GM10266 (cell line): ENCODE measurements around the gene FBXL19.

Experiments used
- DNase-seq: peaks from one replicate; pipeline ENCODE4 v3.0.0; 2012; ENCODE audit errors: extremely low spot score
- TF ChIP-seq, protein P1 (sequence below): IDR thresholded peaks from 2 replicates; pipeline ENCODE4 v1.5.1; 2012; ENCODE audit warnings: mild to moderate bottlenecking, low read depth; ENCODE audit not compliant: control insufficient read depth, insufficient read depth; ENCODE audit errors: missing control alignments

Gene FBXL19

DNA sequence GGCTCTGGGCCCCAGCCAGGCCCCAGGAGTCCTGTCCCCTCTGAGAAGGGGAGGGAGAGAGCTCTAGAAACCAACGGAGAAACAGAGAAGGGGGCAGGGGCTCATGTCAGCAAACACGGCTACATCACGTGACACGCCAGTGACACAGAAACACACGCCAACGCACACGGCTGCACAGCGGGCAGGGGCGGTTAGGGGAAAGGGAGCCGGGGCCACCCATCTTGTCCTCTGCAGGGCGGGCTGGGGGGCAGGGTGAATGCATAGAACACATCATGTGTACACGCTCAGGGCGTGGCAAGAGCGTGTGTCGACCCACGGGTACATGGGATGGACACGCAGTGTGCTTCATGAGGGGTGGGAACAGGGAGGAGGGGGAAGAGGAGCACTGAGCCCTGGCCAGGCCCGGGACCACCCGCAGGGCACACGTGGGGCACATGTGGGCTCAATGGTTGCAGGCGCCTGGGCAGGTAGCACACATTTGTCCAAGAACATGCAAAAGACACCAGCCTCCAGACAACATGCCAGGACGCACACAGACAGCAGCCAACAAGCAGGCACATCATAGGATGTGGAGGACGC lies 66.2 kb downstream of the FBXL19 start:
- TF ChIP-seq, protein P1, sequence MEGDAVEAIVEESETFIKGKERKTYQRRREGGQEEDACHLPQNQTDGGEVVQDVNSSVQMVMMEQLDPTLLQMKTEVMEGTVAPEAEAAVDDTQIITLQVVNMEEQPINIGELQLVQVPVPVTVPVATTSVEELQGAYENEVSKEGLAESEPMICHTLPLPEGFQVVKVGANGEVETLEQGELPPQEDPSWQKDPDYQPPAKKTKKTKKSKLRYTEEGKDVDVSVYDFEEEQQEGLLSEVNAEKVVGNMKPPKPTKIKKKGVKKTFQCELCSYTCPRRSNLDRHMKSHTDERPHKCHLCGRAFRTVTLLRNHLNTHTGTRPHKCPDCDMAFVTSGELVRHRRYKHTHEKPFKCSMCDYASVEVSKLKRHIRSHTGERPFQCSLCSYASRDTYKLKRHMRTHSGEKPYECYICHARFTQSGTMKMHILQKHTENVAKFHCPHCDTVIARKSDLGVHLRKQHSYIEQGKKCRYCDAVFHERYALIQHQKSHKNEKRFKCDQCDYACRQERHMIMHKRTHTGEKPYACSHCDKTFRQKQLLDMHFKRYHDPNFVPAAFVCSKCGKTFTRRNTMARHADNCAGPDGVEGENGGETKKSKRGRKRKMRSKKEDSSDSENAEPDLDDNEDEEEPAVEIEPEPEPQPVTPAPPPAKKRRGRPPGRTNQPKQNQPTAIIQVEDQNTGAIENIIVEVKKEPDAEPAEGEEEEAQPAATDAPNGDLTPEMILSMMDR = no peak
- no peak for DNase-seq

DNA sequence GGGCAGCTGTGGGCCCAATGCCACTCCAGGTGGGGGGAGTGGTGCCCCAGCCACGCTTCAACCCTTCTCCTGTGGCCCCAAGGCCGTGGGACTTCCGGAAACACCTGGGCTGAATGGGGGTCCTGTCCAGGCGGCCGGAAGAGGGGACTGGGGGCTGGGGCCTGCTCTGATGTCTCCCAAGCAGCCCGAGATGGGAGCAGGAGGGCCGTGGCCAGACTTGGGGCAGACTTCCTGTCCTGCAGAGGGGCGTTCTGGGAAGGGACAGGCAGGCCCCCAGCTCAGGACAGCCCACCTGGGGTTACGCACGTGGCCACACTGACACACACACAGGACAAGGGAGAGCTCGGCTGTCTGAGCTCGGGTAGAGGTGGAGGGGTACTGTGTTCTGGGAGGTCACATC lies 66.7 kb downstream of the FBXL19 start:
- TF ChIP-seq, protein P1 = no peak

DNA sequence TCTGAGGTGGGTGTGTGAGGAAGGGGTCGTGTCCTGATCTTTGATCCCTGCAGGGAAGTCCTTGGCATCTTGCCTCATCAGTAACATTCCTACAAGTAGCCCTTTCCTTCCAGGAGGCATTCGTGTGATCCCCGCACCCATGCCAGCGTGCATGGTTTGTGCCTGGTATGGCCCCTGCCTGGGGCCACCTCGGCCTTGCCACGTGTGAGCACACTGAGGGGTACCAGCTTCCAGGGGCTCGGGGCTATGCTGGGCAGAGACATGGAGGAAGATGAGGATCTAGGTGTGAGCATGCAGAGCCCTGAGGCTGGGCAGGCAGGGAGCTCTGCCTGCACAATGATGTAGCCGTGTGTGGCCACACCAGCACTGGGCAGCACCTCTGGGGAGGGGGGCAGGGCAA lies 67.7 kb downstream of the FBXL19 start:
- no peak for DNase-seq
- TF ChIP-seq, protein P1 = no peak

More for the DNA sequence above, 66.7 kb downstream of the FBXL19 start:
- no peak for DNase-seq

DNA sequence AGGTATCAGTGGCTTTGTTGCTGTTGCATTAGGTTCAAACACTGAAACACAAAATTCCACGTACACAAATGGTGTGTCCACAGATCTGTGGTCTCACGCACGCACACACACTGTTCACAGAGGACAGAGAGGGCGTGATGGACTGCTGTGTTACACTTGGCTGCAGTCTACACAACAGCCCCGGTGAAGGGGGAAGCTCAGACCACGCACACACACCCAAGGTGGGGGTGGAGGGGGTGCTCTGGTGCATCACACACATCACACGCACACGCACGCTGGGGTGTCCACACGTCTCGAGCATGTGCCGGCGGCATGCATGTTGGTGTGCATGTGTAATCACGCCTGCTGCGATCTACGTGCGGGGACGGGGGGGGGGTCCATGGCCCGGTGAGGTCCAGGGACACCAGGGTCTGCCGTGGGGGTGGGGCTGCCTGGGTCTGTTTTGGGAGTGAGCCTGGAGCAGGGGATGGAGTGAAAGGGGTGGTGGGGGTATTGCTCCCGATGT lies 69.0 kb downstream of the FBXL19 start:
- TF ChIP-seq, protein P1 = no peak
- DNase-seq = no peak

GRCh38 chr16:30992931-30993816 lies 69.8 kb downstream of the FBXL19 start:
- no peak for DNase-seq

DNA sequence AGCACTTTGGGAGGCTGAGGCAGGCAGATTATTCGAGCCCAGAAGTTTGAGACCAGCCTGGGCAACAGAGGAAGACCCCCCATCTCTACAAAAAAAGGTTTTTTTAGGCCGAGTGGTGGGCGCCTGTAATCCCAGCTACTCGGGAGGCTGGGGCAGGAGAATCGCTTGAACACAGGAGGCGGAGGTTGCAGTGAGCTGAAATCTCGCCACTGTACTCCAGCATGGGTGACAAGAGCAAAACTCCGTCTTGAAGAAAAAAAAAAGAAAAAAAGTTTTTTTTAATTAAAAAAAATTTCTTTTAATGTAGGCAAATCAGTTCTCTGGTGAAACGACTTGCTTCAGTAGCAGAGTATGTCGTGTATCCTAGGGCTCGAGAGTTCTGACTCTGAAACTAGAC lies 72.6 kb downstream of the FBXL19 start:
- no peak for DNase-seq
- TF ChIP-seq, protein P1 = no peak

More at GRCh38 chr16:30992931-30993816, 69.8 kb downstream of the FBXL19 start:
- TF ChIP-seq, protein P1 = no peak
